ENCODE results near the gene BABAM2.

DNA sequence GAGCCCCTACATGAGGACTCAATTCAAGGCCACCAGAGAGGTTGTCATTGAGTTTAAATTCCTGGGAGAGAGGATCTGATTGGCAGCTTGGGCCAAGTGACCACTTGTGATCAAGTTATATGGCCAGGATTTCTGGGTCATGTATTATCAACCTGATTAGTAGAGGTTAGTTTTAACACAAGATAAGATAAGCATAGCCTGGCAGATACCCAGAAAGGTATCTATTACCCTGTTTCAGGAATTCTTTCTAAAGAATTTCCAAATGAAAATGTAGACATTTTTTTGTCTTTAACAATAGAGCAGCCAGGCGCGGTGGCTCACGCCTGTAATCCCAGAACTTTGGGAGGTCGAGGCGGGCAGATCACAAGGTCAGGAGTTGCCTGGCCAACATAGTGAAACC, 50.5 kb downstream of the BABAM2 start:
- TF ChIP-seq, protein P1, sequence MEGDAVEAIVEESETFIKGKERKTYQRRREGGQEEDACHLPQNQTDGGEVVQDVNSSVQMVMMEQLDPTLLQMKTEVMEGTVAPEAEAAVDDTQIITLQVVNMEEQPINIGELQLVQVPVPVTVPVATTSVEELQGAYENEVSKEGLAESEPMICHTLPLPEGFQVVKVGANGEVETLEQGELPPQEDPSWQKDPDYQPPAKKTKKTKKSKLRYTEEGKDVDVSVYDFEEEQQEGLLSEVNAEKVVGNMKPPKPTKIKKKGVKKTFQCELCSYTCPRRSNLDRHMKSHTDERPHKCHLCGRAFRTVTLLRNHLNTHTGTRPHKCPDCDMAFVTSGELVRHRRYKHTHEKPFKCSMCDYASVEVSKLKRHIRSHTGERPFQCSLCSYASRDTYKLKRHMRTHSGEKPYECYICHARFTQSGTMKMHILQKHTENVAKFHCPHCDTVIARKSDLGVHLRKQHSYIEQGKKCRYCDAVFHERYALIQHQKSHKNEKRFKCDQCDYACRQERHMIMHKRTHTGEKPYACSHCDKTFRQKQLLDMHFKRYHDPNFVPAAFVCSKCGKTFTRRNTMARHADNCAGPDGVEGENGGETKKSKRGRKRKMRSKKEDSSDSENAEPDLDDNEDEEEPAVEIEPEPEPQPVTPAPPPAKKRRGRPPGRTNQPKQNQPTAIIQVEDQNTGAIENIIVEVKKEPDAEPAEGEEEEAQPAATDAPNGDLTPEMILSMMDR (IDR thresholded peaks at IDR 0.05): no peak
- no peak for TF ChIP-seq EZH2 (IDR thresholded peaks at IDR 0.05)
- TF ChIP-seq EZH2phosphoT487 (IDR thresholded peaks at IDR 0.05): no peak

Measured in neural progenitor cell (in vitro differentiated cells).